T-helper 2 cell (primary cell): ENCODE data around the gene KCNC4.

ENCODE experiments used
- DNase-seq, 5 experiments: peaks; one replicate each; pipeline versions ENCODE4 v3.0.0 to v3.0.0-alpha.2; 2012 to 2022

KCNC4 gene

DNA sequence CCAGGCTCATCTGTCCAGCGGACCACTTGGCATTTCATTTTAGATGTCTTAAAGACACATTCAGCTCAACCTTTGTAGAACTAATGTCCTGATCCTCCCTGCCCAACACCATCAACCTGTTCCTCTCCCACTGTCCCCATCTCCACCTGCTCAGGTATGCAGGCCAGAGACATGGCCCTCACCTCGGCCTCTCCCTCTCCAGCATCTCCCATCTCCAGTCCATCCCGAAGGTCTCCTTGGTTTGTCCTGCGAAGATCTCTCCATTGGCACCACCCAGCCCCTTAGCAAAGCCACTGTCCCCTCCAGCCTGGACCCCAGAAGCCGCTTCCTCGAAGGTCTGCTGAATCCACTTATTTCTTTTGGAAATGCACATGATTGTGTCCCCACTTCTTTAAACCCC is 20.9 kb upstream of the KCNC4 start:
- DNase-seq: no peak

GRCh38 chr1:110190282-110190929 is 19.7 kb upstream of the KCNC4 start:
- DNase-seq: no peak

GRCh38 chr1:110192541-110192940 is 17.6 kb upstream of the KCNC4 start:
- DNase-seq: no peak

GRCh38 chr1:110195196-110195595 is 14.9 kb upstream of the KCNC4 start:
- no peak for DNase-seq

GRCh38 chr1:110196917-110197765 is 13.0 kb upstream of the KCNC4 start:
- peak in 4 of 5 experiments; percentile 18 to 61 (median 36) for DNase-seq

DNA sequence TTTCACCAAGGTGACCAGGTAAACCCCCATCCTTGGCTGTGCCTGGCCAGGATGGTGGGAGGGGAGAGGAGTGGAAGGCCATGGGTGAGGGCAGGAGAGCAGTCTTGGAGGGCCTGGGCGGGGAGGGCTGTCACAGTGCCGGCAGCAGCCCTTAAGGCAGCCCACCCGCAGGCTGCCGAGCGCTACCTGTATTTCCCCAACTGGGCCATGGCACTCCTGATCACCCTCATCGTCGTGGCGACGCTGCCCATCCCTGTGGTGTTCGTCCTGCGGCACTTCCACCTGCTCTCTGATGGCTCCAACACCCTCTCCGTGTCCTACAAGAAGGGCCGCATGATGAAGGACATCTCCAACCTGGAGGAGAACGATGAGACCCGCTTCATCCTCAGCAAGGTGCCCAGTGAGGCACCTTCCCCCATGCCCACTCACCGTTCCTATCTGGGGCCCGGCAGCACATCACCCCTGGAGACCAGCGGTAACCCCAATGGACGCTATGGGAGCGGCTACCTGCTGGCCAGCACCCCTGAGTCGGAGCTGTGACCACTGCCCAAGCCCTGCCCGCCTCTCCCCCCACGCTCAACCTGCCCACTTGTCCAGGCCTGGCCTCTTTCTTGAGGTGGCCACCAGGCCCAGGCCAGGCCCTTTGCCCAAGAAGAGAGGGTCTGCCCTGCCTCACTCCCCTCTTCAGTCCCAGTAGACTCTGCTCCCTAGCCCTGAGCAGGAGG is 12.0 kb upstream of the KCNC4 start:
- no peak for DNase-seq

DNA sequence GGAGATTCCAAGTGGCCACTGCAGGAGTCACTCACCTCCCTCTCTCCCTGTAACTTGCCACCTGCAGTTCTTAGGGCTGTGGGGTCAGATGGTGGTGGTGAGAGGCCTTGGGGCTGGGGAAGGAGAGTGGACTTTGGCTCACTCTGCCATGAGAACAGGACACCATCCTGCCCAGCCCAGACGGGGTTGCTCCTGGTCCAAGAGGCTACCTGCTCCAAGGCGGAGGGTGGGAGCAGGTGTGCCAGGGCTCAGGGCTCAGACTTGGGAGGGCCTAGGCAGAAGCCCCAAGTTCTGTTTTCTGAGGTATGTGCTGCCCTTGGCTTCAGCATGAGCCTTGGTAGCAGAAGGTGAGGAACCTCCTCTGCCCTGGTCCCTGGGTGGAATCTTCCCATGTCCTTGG is 11.4 kb upstream of the KCNC4 start:
- no peak for DNase-seq

DNA sequence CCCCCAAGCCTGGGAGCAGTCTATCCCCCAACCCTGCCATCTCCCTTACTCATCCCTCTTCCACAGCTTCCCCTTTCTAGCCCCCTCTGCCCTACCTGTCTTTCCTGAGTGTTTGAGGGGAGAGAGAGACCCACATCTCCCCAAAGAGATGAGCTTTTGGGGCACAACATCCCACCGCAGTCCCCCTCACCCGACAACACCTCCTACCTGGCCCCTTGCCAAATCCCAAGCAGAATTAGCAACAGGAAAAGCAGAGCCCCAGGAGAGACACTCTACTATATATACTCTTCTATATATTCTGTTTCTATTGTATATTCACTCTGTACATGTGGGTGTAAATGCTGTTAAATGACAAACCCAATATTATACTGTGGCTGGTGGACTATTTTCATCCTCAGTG is 9.9 kb upstream of the KCNC4 start:
- no peak for DNase-seq

GRCh38 chr1:110200666-110201065 is 9.4 kb upstream of the KCNC4 start:
- no peak for DNase-seq

DNA sequence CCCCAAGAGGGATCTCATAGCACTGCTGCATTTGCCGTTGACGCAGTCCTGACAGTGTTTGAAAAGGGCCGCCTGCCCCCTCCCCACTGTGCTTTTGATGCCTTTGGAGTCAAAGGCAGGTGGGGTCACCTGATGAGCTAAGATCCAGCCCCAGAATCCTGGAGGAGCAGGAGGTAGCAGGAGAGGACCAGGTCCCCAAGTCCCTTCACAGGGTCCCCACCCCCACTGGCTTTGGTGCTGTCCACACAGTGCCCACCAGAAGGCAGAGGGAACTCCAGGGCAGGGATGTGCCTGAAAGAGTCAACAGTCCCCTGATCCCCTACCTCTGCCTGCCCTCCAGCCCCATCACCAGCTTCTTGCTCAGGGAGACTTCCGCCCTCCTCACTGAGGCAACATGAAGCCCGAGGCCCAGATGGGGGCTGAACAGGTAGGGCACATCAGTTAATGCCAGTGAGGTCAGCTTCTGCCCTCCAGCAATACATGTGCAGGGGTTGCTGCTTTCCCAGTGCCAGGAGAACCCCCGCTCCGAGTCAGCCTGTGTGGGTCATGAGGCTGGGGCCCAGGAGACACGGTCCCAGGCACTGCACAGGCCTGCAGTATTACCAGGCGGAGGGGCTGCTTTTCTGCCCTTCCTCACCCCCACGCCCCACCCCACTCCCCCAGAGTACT is 8.8 kb upstream of the KCNC4 start:
- no peak for DNase-seq

DNA sequence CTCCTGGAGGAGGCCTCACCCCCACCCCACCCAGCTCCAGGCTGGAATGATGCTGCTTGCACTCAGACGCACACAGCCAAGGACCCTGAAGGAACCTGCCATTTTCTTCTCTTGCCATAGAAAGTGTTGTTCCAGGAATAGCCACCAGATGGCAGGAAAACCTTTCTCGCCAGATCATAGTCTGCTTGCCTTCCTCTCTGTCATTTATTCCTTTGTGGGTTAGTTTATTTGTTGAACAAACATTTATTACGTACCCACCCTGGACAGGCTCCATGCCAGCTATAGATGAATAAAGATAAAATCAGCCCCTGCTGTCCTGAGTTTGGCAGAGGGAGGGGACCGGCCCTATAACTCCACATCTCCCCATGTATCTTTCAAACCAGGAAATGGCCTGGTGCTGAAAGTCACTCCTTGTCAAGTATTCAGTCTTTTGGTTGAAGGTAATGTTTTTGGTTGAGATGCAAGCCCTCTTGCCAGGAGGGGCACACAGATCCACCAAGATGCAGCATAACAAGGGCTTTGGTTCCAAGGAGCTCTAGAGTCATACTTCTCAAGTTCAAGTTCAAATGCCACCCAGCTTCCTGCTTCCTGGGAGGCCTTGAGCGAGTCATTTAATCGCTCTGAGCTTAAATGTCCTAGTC is 7.0 kb upstream of the KCNC4 start:
- DNase-seq: peak in 4 of 5 experiments; percentile 38 to 81 (median 48)

- DNase-seq: no peak
Measured at GRCh38 chr1:110205156-110205555, 5.0 kb upstream of the KCNC4 start.

GRCh38 chr1:110205591-110206155 is 4.4 kb upstream of the KCNC4 start:
- no peak for DNase-seq

DNA sequence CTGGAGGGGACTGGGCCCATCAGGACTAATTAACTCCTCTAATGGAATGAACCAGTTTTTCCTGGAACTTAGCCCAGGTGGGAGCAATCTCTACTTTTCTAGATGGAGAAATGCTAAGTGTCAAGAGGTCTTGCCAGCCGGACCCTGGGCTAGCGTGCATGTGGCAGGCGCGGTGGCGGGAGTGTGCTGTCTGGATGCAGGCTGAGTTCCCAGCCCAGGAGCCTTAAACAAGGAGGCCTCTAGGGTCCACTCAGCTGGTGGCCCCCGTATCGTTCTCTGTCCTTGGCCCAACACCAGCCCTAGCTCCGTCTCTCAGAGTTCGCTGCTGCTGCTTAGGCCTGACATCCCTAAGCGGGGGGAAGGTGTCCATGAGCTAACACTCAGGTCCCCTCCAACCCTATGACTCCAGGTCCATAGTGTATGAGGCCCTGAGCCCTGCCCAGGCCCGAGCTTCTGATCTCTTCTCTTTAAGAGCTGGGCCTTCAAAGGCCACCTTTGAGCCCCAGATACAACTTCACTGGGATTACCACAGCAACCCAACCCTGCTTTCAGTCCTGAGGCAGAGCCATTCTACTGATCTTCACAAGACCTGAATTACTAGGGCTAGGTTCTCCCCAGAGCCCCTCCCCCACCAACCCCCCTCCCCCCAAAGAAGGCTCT is 3.7 kb upstream of the KCNC4 start:
- no peak for DNase-seq

- peak; percentile 41 to 75 (median 66) for DNase-seq
Measured at GRCh38 chr1:110207831-110208230, 2.3 kb upstream of the KCNC4 start.

- DNase-seq: no peak
Measured at GRCh38 chr1:110208916-110209645, 1.0 kb upstream of the KCNC4 start.

GRCh38 chr1:110210604-110211495 is 736 bp downstream of the KCNC4 start:
- DNase-seq: peak; percentile 29 to 78 (median 48)

- peak in 4 of 5 experiments; percentile 6 to 56 (median 21) for DNase-seq
Measured at GRCh38 chr1:110211496-110212168, 1.5 kb downstream of the KCNC4 start.
